Measurements from ENCODE around the gene MTAP.

Gene MTAP

DNA sequence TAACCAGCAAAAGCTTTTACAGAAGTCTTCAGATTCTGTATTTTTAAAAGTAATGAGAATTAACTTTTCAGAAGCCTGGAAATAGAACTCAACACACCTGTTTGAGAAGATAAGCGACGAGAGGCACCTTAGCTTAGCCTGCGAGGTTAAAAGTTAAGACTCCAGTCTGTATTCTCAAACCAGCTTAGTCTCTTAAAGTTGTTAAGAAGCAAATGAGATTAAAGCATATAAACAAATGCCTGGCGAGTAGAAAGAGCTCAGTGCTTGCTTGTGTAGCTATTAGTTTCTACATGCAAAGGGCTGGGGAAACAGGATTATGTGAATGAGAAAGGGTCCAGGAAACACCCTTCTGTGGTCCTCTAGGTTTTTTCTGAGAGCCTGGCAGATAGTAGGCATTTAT is 51.7 kb downstream of the MTAP start:
- no peak for DNase-seq

DNA sequence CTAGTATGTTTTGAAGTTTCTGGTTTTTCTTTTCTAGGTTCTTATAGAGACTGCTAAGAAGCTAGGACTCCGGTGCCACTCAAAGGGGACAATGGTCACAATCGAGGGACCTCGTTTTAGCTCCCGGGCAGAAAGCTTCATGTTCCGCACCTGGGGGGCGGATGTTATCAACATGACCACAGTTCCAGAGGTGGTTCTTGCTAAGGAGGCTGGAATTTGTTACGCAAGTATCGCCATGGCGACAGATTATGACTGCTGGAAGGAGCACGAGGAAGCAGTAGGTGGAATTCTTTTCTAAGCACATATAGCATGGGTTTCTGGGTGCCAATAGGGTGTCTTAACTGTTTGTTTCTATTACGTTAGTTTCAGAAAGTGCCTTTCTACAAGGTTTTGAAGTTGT is 52.2 kb downstream of the MTAP start:
- no peak for DNase-seq

- DNase-seq = no peak
Measured at GRCh38 chr9:21856301-21857094, 54.1 kb downstream of the MTAP start.

DNA sequence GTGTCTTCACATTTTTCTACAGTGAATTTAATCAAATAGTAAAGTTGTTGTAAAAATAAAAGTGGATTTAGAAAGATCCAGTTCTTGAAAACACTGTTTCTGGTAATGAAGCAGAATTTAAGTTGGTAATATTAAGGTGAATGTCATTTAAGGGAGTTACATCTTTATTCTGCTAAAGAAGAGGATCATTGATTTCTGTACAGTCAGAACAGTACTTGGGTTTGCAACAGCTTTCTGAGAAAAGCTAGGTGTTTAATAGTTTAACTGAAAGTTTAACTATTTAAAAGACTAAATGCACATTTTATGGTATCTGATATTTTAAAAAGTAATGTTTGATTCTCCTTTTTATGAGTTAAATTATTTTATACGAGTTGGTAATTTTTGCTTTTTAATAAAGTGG is 60.4 kb downstream of the MTAP start:
- DNase-seq = no peak

DNA sequence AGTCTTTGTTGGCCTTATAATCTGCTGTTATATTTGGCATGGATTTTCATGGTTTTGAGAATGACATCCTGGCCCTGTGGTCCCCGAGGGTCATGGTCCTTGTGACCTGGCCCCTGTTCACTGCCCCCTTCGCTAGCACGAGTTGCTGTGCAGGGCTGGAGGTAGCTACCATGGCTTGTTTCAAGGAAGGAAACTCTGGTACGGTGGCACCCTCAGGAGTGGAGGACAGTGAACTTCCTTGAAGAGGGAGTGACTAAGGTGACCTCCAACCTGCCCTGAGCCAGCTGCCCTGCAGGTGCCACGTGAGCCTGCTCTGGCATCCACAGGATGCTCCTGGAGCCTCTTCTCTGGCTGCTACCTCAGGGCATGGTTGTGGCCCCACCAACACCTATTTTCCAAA is 62.1 kb downstream of the MTAP start:
- DNase-seq = no peak

GRCh38 chr9:21866302-21866701 is 63.9 kb downstream of the MTAP start:
- no peak for DNase-seq

DNA sequence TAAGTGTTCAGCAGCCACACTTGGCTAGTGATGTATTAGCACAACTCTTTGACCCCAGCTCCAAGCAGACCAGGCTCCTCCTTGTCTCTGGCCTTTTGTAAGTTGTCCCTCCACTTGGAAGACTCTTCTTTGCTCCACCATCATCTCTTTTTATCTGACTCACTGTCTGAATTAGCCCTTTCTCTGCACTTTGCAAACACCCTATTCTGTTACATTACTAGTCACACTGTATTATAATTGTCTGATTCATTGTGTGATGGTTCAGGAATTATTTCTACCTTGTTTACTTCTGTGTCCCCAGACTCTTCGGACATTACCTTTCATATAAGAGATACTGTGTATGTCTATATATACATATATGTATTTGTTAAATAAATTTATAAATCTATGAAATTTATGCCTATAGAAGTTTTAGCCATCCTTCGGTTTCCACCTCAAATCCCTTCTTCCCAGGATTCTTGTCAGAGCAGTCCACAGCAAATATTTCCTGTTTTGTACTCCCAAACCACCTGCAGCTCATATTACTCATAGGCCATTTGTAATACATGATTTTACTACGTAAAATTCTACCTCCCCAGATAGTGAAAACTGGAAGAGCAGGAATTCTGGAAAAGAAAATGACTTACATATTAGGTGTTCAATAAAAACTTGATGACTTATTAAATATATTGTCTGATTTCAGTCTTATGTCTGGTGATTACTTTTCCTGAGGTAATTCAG is 69.0 kb downstream of the MTAP start:
- no peak for DNase-seq

GRCh38 chr9:21872696-21873095 is 70.3 kb downstream of the MTAP start:
- DNase-seq = no peak

DNA sequence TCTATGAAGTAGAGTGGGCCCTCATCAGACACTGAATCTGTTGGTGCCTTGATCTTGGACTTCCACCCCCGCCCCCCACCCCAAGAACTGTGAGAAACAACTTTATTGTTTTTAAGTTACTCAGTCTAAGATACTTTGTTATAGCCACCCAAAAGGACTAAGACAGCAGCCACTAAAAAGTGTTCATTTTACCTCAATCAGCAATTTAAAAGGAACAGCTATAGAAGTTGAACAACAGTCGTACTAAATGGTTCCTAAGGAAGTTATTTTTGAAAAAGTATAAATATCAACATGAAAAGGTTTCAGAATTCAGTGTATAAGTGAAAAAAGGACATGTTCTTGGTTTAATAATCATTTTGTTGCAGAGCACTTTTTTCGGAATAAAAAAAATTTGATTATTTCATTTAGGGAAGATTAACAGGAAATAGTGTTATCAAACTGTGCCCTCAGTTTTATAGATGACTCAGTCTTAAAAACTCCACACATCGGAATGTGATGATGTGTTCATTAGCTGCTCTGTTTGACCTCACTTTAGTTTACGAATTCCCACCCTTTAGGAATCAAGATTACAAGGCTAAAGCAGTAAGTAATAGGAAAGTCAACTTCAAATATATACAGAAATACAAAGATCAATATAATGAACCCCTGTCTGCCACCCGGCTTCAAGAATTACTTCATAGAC is 71.2 kb downstream of the MTAP start:
- DNase-seq = no peak

DNA sequence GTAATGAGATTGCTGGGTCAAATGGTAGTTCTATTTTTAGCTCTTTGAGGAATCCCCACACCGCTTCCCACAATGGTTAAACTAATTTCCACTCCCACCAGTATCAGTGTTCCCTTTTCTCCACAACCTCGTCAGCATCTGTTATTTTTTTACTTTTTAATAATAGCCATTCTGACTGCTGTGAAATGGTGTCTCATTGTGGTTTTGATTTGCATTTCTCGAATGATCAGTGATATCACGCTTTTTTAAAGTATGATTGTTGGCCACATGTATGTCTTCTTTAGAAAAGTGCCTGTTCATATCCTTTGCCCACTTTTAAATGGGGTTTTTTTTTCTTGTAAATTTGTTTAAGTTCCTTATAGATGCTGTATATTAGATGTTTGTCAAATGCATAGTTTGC is 73.5 kb downstream of the MTAP start:
- DNase-seq = no peak

DNA sequence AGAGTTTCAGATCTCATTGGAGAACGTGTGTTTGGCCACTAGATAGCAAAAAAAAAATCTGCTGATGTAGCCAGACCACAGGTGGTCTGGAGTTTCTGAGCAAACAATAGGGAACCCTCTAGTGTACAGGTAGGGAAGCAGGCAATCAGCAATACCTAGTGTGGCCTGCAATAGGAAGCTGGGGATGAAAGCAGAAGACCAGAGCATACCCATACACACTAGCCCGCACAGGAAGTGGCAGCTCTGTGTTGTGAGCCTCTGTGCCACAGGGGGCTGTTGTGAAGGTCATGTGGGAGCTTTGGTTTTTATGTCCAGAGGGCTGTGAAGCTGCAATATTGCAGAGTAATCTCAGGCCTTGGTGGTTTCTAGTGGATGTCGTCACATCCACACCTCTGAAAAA is 81.2 kb downstream of the MTAP start:
- DNase-seq = no peak

DNA sequence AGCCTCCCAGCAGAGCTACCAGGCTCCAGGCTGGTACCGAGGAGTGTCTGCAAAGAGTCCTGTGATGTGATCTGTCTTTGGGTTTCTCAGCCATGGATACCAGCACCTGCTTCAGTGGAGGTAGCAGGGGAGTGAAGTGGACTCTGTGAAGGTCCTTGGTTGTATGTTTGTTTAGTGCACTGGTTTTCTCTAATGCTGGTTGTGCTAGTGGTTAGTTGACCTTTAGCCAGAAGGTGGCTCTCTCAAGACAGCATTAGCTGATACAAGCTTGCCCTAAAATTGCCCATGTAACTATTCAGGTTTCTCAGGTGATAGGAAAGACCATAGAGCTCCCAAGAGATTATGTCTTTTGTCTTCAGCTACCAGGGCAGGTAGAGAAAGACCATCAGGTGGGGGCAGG is 87.2 kb downstream of the MTAP start:
- no peak for DNase-seq

GRCh38 chr9:21890696-21891095 is 88.3 kb downstream of the MTAP start:
- DNase-seq = no peak

DNA sequence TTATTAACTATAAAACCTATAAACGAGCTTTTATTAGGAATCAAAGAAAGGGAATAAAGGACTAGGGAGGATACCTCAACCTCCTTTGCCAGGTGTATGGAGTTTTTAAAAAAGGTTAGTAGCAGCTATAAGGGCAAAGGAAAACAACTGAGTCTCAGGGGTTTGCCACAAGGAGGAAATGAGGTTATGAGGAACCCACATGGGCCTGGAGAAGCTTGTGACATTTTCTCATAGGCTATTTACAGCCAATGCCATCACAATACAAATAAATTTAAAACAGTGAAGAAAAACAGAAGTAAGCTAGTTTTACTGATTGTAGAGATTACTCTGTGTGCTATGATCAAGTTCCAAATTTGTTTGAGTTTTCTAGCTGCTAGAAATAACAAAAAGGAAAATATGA is 99.1 kb downstream of the MTAP start:
- no peak for DNase-seq

DNA sequence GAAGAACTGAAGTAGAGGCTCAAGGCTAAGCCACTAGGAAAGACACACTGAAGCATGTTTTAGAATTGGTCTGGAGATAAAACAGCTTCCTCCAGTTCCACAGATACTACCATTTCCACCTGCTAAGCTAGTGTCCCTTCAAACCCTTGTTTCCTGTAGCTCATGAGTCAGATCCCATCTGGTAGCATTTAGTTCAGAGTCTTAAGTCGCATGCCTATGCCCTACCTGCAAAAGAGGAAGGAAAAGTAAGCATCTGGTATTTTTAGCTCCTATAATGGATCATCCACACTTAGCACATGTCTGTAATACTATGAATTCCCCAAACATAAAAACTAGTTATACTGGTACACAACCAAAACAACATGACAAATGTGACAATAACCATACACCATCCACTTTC is 99.7 kb downstream of the MTAP start:
- DNase-seq = no peak

- DNase-seq = no peak
Measured at GRCh38 chr9:21903380-21903965, 101.0 kb downstream of the MTAP start.

DNA sequence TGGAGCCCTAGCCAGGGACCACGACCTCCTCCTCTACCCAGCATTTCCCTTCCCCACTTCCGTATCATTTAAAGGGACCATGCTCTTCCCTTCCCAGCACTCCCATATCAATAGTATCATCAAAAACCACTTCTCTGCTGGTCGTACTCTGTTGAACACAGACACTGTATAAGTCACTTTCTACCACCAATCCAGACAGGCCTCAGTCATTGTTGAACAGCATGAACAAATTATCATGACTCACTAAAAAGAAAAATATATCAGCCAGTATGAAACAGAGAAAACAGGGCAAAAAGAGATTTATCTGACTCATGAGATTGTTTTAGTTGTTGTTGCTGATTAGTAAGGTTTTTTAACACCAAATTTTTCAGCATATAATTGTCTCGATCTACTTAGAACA is 101.9 kb downstream of the MTAP start:
- DNase-seq = no peak

DNA sequence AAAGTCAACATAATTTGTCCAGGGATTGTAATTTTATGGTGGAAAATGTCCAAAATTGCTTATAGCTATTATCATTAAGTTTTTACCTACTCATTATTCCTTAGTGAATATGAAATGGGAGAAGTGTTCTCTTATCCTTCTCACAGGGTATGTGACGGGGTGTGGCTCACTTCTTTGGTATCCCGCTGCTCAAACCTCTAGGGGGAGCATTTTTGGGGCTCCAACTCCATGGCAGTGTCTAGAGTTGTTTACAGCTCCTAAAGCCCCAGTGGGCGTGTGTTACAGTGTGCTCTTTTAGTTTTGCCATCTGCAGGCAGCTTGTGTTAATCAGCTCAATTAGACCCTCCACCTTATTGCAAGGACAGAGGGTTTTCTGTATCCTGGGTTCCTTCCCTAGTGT is 102.3 kb downstream of the MTAP start:
- DNase-seq = no peak

- no peak for DNase-seq
Measured at GRCh38 chr9:21906213-21906612, 103.8 kb downstream of the MTAP start.

DNA sequence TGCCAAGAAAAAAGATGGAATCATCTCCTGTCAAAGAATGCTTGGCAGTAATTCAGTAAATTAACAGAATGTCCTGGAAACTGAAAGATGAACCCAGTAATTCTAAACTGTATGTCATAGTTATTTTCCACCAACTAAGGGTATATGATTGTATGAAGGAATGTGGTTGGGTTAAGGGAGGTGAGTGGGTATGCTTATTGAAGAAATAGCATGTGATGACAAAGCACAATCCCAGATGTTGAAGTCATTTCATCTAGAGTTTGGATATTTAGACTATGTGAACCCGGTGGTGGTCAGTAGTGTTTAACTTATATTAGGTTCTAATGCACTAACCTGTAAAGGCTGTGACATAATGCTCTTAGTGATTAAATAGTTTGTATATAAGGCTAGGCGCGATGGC is 104.4 kb downstream of the MTAP start:
- DNase-seq = no peak

DNA sequence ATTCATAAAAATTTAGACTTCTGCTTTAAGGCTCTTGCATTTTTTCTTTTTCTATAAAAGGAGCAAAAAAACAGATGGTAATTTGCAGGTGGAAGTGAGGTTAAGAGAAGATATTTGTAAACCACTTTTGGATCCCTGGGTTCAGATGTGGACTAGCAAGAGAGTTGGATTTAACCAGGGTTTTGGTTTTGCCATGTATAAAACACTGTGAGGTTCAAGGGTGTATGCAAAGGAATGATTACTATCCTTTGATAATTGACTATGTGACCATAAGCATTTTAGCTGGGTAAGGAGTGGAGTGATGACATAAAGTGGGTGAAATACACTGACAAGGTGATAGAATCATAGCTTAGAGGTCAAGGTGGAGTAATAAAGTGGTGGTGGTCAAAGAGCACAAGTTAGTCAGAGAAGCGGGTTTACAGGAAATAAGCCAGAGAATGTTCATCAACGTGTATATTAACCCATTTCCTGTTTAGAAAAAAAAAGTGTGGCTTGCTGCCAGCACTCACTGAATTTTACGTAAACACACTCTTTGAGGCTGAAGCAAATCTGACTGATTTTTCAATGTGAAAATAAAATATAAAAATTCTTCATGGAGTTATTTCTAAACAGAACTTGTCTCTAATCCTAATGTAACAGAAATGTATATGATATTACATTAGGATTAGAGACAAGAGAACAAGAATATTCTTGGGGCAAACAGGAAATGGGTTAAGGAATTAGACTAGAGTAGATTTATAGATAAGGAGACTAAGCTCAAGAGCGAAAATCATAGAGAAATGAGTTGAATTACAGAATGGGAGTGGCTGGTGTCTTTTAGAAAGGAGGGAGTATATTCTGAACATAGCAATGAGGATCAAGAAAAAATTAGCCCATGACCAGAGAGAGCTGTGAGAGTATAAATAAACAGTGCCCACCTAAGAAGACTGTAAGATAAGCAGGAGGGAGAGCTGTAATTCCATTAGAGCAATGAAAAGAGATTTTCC is 117.2 kb downstream of the MTAP start:
- no peak for DNase-seq

GRCh38 chr9:21923694-21924093 is 121.3 kb downstream of the MTAP start:
- no peak for DNase-seq

Data from CD4-positive, alpha-beta T cell treated with Interferon gamma for 1 hour (primary cell).